Ovary (tissue), 9 donors: ENCODE measurements around the gene KCNJ9. TPM values are rescaled to one million over a fixed set of nuclear protein-coding genes. Genes with fewer than 3 reads are reported as not detected.

ENCODE experiments used
- DNase-seq, 5 donors: peaks; one replicate each; pipeline ENCODE4 v3.0.0-alpha.2; 2019 to 2020
- H3K27ac ChIP-seq, 2 donors: fragments of 200-600 bp; one replicate each; pipeline versions ENCODE4 v1.5.1 to v1.8.0; 2019 to 2022
- H3K27me3 ChIP-seq: fragments of 200-600 bp; one replicate; pipeline ENCODE4 v1.8.0; 2022
- H3K36me3 ChIP-seq: fragments of 200-600 bp; sonication (generic); one replicate; pipeline ENCODE4 v1.5.1; 2019
- H3K4me1 ChIP-seq: one replicate; pipeline ENCODE4 v1.8.1; 2013; ENCODE audit warnings: mild to moderate bottlenecking, moderate library complexity; ENCODE audit not compliant: insufficient read depth
- H3K4me3 ChIP-seq: fragments of 200-600 bp; sonication (generic); one replicate; pipeline ENCODE4 v1.5.1; 2017
- H3K9me3 ChIP-seq, 2 donors: fragments of 200-600 bp in 1 of 2; sonication (generic) in 1 of 2; one replicate each; pipeline versions ENCODE4 v1.5.1 to v1.8.1; 2013 to 2019; ENCODE audit warnings: mild to moderate bottlenecking in 1 of 2, moderate library complexity in 1 of 2
- EP300 ChIP-seq: sonication (generic); formaldehyde crosslinking; IDR thresholded peaks from one replicate; pipeline ENCODE4 v1.6.1; 2017; ENCODE audit warnings: antibody characterized with exemption
- POLR2A ChIP-seq: fragments of 450-650 bp; IDR thresholded peaks from one replicate; pipeline ENCODE4 v1.6.1; 2017; ENCODE audit warnings: antibody characterized with exemption, mild to moderate bottlenecking, moderate library complexity
- WGBS, 3 donors: extraction: QIAGEN DNeasy Blood & Tissue Kit in 1 of 3; methylation state at CpG; one replicate each; pipeline versions ENCODE4 v1.1.5 to v1.1.7; 2013 to 2017; 5-methylcytosine and 5-hydroxymethylcytosine counted together
- intact Hi-C, 4 donors: fragments of 100-400 bp; cut with DNase I; formaldehyde crosslinking; loops; one replicate each; pipeline versions ENCODE4 v1.11.0 to v1.15.1; 2022 to 2023
- polyA plus RNA-seq, 2 donors: library from polyadenylated mRNA; stranded (reverse); fragments of 200-250 nt in 1 of 2; fragments of 350-450 nt in 1 of 2; fragmentation: Illumina TruSeq in 1 of 2; extraction: RNeasy Lipid Tissue Mini Kit (QIAGEN cat#74804) in 1 of 2; gene quantifications; one replicate each; pipeline ENCODE4 v1.2.3, GENCODE V29; 2013 to 2014
- total RNA-seq, 7 donors: library from RNA; depleted of rRNA in 2 of 7; stranded (reverse); fragments of >200 nt in 2 of 7; fragmentation: NEBNext Ultra II Directional in 3 of 7; extraction: Animal tissue kit (Norgen Biotek cat#: 25700) in 3 of 7; gene quantifications; one replicate each; pipeline versions ENCODE4 v1.1.0 to v1.2.4, GENCODE V29; 2016 to 2023
- TF ChIP-seq, protein P1 (sequence below), 3 donors: fragments of 450-650 bp in 2 of 3; fragments of 200-600 bp in 1 of 3; IDR thresholded peaks; one replicate each; pipeline versions ENCODE4 v1.5.1 to v1.8.0; 2016 to 2022; ENCODE audit warnings: antibody characterized with exemption in 3 of 3, mild to moderate bottlenecking in 1 of 3
- donor health status: DM: no; HTN: no; CAD: no; lungs with moderate emphysema.
- donor health status: DM: no; HTN: no; CAD: no.
- donor health status: Bipolar disorder and iron deficiency.
- donor health status: DM: yes; HTN: yes; CAD: no.
- donor health status: DM: no; HTN: no; CAD: no.
- donor health status: DM: yes; HTN: yes; CAD: no.

Gene KCNJ9
- total and polyA plus RNA-seq, 9 donors, result 0.01 TPM; not detected in 8

DNA sequence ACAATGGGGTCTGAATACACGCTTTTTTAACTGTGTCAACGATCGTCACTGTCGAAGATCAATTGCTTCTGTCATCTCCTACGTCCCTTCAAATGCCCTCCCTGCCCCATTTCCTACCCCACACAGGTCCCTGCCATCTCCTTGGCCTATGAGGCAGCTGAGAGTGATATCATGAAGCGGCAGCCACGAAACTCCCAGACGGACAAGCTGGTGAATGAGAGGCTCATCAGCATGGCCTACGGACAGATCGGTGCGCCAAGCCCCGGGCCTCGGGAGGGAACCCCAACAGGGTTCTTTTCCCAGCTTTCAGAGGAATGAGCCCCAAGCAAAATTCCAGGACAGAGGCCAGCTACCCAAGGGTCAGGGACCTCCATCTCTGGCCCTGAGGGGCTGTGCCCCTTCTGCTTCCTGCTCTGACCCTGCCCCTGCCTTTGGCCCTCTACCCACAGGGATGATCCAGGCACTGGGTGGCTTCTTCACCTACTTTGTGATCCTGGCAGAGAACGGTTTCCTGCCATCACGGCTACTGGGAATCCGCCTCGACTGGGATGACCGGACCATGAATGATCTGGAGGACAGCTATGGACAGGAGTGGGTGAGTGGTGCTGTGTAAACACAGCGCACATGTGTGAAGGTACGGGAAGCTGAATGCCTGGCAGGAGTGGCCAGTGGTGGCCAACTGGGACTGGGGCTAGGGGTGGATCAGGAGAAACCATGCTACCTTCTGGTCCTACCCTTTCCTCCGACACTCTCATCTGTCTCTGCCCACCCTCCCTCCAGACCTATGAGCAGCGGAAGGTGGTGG, 55.0 kb downstream of the KCNJ9 start:
- TF ChIP-seq, protein P1, sequence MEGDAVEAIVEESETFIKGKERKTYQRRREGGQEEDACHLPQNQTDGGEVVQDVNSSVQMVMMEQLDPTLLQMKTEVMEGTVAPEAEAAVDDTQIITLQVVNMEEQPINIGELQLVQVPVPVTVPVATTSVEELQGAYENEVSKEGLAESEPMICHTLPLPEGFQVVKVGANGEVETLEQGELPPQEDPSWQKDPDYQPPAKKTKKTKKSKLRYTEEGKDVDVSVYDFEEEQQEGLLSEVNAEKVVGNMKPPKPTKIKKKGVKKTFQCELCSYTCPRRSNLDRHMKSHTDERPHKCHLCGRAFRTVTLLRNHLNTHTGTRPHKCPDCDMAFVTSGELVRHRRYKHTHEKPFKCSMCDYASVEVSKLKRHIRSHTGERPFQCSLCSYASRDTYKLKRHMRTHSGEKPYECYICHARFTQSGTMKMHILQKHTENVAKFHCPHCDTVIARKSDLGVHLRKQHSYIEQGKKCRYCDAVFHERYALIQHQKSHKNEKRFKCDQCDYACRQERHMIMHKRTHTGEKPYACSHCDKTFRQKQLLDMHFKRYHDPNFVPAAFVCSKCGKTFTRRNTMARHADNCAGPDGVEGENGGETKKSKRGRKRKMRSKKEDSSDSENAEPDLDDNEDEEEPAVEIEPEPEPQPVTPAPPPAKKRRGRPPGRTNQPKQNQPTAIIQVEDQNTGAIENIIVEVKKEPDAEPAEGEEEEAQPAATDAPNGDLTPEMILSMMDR (IDR thresholded peaks at IDR 0.05), result no peak
- no peak for TF ChIP-seq EP300
- TF ChIP-seq POLR2A, result no peak
- H3K27ac ChIP-seq, result no peak overlapping the region
- H3K4me3 ChIP-seq, result no peak overlapping the region
- no peak for DNase-seq
- H3K4me1 ChIP-seq, result no peaks in the 10 kb centered on the region
- 92 to 94% (median 92%) methylated on average over 22 of the region's 22 CpGs for WGBS, 3 donors
- no peaks in the 10 kb centered on the region for H3K36me3 ChIP-seq
- no peaks in the 10 kb centered on the region for H3K27me3 ChIP-seq
- intact Hi-C loops, result no loop called here
- no peaks in the 10 kb centered on the region for H3K9me3 ChIP-seq

DNA sequence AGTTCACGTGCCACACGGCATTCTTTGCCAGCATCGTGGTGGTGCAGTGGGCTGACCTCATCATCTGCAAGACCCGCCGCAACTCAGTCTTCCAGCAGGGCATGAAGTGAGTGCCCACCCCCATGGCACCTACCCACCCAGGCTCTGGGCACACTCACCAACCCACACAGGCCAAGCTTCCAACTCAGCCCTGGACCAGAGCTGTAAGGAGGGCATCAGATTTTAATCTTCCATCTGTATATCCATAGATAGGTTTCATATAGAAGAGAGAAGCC, 55.5 kb downstream of the KCNJ9 start:
- no peak for TF ChIP-seq POLR2A
- TF ChIP-seq EP300, result no peak
- TF ChIP-seq, protein P1 (IDR thresholded peaks at IDR 0.05), result no peak
- Histone ChIP-seq H3K27ac (no peak overlapping the region), H3K36me3 (no peaks in the 10 kb centered on the region), H3K27me3 (no peaks in the 10 kb centered on the region), H3K9me3 (no peaks in the 10 kb centered on the region), H3K4me3 (no peak overlapping the region), H3K4me1 (no peaks in the 10 kb centered on the region)
- DNase-seq, result no peak
- 83 to 92% (median 89%) methylated on average over 5 of the region's 5 CpGs for WGBS, 3 donors
- intact Hi-C loops, result no loop called here

- no peaks in the 10 kb centered on the region for H3K27me3 ChIP-seq
- no peaks in the 10 kb centered on the region for H3K36me3 ChIP-seq
- no peak for DNase-seq
- 86 to 96% (median 91%) methylated on average over 8 of the region's 8 CpGs for WGBS, 3 donors
- H3K27ac ChIP-seq, result no peak overlapping the region
- H3K4me1 ChIP-seq, result no peaks in the 10 kb centered on the region
- intact Hi-C loops, result no loop called here
- TF ChIP-seq, protein P1 (IDR thresholded peaks at IDR 0.05), result no peak
- no peak for TF ChIP-seq EP300
- TF ChIP-seq POLR2A, result no peak
- no peak overlapping the region for H3K4me3 ChIP-seq
- no peaks in the 10 kb centered on the region for H3K9me3 ChIP-seq
These were observed 56.0 kb downstream of the KCNJ9 start for GRCh38 chr1:160137216-160137862.

GRCh38 chr1:160139840-160140239, 58.5 kb downstream of the KCNJ9 start:
- Histone ChIP-seq H3K27ac (no peak overlapping the region), H3K4me1 (no peaks in the 10 kb centered on the region), H3K9me3 (no peaks in the 10 kb centered on the region), H3K27me3 (no peaks in the 10 kb centered on the region), H3K4me3 (no peak overlapping the region), H3K36me3 (no peaks in the 10 kb centered on the region)
- intact Hi-C loops, result no loop called here
- 92 to 95% (median 93%) methylated on average over 8 of the region's 8 CpGs for WGBS, 3 donors
- no peak for TF ChIP-seq EP300
- TF ChIP-seq, protein P1 (IDR thresholded peaks at IDR 0.05), result no peak
- no peak for TF ChIP-seq POLR2A
- no peak for DNase-seq

Other genes starting within 250 kb of the KCNJ9 start
- under 1 TPM in 5 of 7 donors, not detected in 2; 0.18 to 0.48 (median 0.23) TPM for gene VSIG8, start 218.9 kb upstream of the KCNJ9 start, total RNA-seq
- gene VSIG8, start 218.9 kb upstream of the KCNJ9 start, polyA plus RNA-seq, result under 1 TPM in 1 of 2 donors, not detected in 1; 0.06 TPM
- 10 to 100 TPM in 1 of 7 donors, 1 to 10 TPM in 6; 1.1 to 16.7 (median 1.5) TPM for gene CFAP45, start 181.4 kb upstream of the KCNJ9 start, total RNA-seq
- under 1 TPM; 0.30 to 0.50 TPM for gene CFAP45, start 181.4 kb upstream of the KCNJ9 start, polyA plus RNA-seq
- 100 to 1,000 TPM in 6 of 7 donors, 10 to 100 TPM in 1; 81.8 to 202 (median 149) TPM for gene TAGLN2, start 156.0 kb upstream of the KCNJ9 start, total RNA-seq
- 100 to 1,000 TPM; 174 to 266 TPM for gene TAGLN2, start 156.0 kb upstream of the KCNJ9 start, polyA plus RNA-seq
- gene IGSF9, start 135.9 kb upstream of the KCNJ9 start, total RNA-seq, result 10 to 100 TPM in 1 of 7 donors, 1 to 10 TPM in 5, under 1 TPM in 1; 0.83 to 14.0 (median 2.0) TPM
- under 1 TPM; 0.10 to 0.87 TPM for gene IGSF9, start 135.9 kb upstream of the KCNJ9 start, polyA plus RNA-seq
- gene SLAMF9, start 127.3 kb upstream of the KCNJ9 start, total RNA-seq, result not detected
- gene SLAMF9, start 127.3 kb upstream of the KCNJ9 start, polyA plus RNA-seq, result not detected
- gene PIGM, start 49.5 kb upstream of the KCNJ9 start, total RNA-seq, result 1 to 10 TPM; 3.8 to 7.4 (median 5.9) TPM
- 1 to 10 TPM; 2.7 to 7.1 TPM for gene PIGM, start 49.5 kb upstream of the KCNJ9 start, polyA plus RNA-seq
- under 1 TPM in 2 of 7 donors, not detected in 5; 0.15 to 0.18 TPM for gene KCNJ10, start 11.4 kb upstream of the KCNJ9 start, total RNA-seq
- gene KCNJ10, start 11.4 kb upstream of the KCNJ9 start, polyA plus RNA-seq, result under 1 TPM; 0.02 to 0.28 TPM
- gene IGSF8, start 17.1 kb downstream of the KCNJ9 start, total RNA-seq, result 10 to 100 TPM; 24.2 to 45.6 (median 34.2) TPM
- 10 to 100 TPM in 1 of 2 donors, 1 to 10 TPM in 1; 7.3 to 36.7 TPM for gene IGSF8, start 17.1 kb downstream of the KCNJ9 start, polyA plus RNA-seq
- 10 to 100 TPM in 4 of 7 donors, 1 to 10 TPM in 3; 3.0 to 34.0 (median 15.0) TPM for gene ATP1A2, start 34.2 kb downstream of the KCNJ9 start, total RNA-seq
- 10 to 100 TPM; 10.4 to 38.6 TPM for gene ATP1A2, start 34.2 kb downstream of the KCNJ9 start, polyA plus RNA-seq
- under 1 TPM in 1 of 7 donors, not detected in 6; 0.22 TPM for gene ATP1A4, start 70.1 kb downstream of the KCNJ9 start, total RNA-seq
- under 1 TPM in 1 of 2 donors, not detected in 1; 0.37 TPM for gene ATP1A4, start 70.1 kb downstream of the KCNJ9 start, polyA plus RNA-seq
- under 1 TPM in 4 of 7 donors, not detected in 3; 0.15 to 0.61 (median 0.43) TPM for gene CASQ1, start 109.0 kb downstream of the KCNJ9 start, total RNA-seq
- under 1 TPM; 0.06 to 0.92 TPM for gene CASQ1, start 109.0 kb downstream of the KCNJ9 start, polyA plus RNA-seq
- 100 to 1,000 TPM in 5 of 7 donors, 10 to 100 TPM in 2; 38.4 to 137 (median 135) TPM for gene PEA15, start 123.8 kb downstream of the KCNJ9 start, total RNA-seq
- gene PEA15, start 123.8 kb downstream of the KCNJ9 start, polyA plus RNA-seq, result 100 to 1,000 TPM; 137 to 530 TPM
- gene DCAF8, start 181.0 kb downstream of the KCNJ9 start, total RNA-seq, result 100 to 1,000 TPM in 5 of 7 donors, 10 to 100 TPM in 2; 85.2 to 133 (median 104) TPM
- gene DCAF8, start 181.0 kb downstream of the KCNJ9 start, polyA plus RNA-seq, result 100 to 1,000 TPM in 1 of 2 donors, 10 to 100 TPM in 1; 99.0 to 147 TPM
- 10 to 100 TPM; 40.1 to 91.7 (median 70.6) TPM for gene PEX19, start 203.6 kb downstream of the KCNJ9 start, total RNA-seq
- 100 to 1,000 TPM in 1 of 2 donors, 10 to 100 TPM in 1; 38.9 to 139 TPM for gene PEX19, start 203.6 kb downstream of the KCNJ9 start, polyA plus RNA-seq